GM12878 (cell line): ENCODE results near the gene CDH2. TPM values are rescaled to one million over a fixed set of nuclear protein-coding genes. Genes with fewer than 3 reads are reported as not detected.

ENCODE experiments used
- ATAC-seq: fragments of 200-7000 bp; cut with Tn5 transposase; 3 replicates; pipeline ENCODE4 v1.9.1; 2020; ENCODE audit warnings: mild to moderate bottlenecking, moderate library complexity
- BruUV-seq: library from RNA; stranded (reverse); fragments of 400-500 nt; replicated peaks from 2 replicates; lab custom pipeline; 2021; lab: Mats Ljungman, UMichigan
- CTCF ChIA-PET: fragments of 300-600 bp; sonication (Branson Sonifier 250); formaldehyde crosslinking; extraction: SDS; loops from one replicate; lab custom pipeline; 2021; ENCODE audit warnings: inconsistent platforms; lab: Yijun Ruan, JAX
- POLR2A ChIA-PET: fragments of 350-600 bp; formaldehyde crosslinking; extraction: SDS; loops from one replicate; lab custom pipeline; 2021; ENCODE audit warnings: inconsistent platforms; lab: Charles Lee
- RAD21 ChIA-PET: fragments of 300-600 bp; sonication (Branson Sonifier 250); formaldehyde crosslinking; loops from one replicate; lab custom pipeline; 2023; ENCODE audit warnings: antibody characterized with exemption; ENCODE audit not compliant: unreplicated experiment; lab: Charles Lee
- SMC1A ChIA-PET: fragments of 300-600 bp; sonication (Branson Sonifier 250); formaldehyde crosslinking; loops from one replicate; lab custom pipeline; 2023; ENCODE audit not compliant: unreplicated experiment, uncharacterized antibody; lab: Charles Lee
- DNase-seq: peaks from one replicate; pipeline ENCODE4 v3.0.0-alpha.2; 2011; ENCODE audit warnings: low read depth, low spot score
- FAIRE-seq: peaks from 3 replicates; lab custom pipeline; 2011; peaks lifted over from hg19 to GRCh38; lab: Jason Lieb, UNC
- H2AFZ ChIP-seq: 2 replicates; pipeline ENCODE4 v1.6.0; 2011; ENCODE audit warnings: low read depth, low read length, control low read depth; ENCODE audit not compliant: control insufficient read depth
- H3K27ac ChIP-seq: 2 replicates; pipeline ENCODE4 v1.5.1; 2011; ENCODE audit warnings: control low read depth; ENCODE audit not compliant: control insufficient read depth, insufficient read depth
- H3K27me3 ChIP-seq, 2 experiments: replicated peaks in 1 of 2; 2 replicates each; pipeline versions ENCODE4 v1.6.0 to v1.6.1; 2011; ENCODE audit warnings: low read length in 1 of 2; ENCODE audit not compliant: control insufficient read depth in 2 of 2, insufficient read depth in 2 of 2
- H3K36me3 ChIP-seq, 2 experiments: 2 replicates each; pipeline ENCODE4 v1.5.1; 2011; ENCODE audit warnings: low read length in 1 of 2; ENCODE audit not compliant: control insufficient read depth in 2 of 2, insufficient read depth in 2 of 2
- H3K4me1 ChIP-seq: 2 replicates; pipeline ENCODE4 v1.6.1; 2011; ENCODE audit warnings: mild to moderate bottlenecking, low read length, moderate library complexity, mixed read lengths; ENCODE audit not compliant: control insufficient read depth, insufficient read depth
- H3K4me2 ChIP-seq: 2 replicates; pipeline ENCODE4 v1.6.0; 2011; ENCODE audit warnings: control low read depth; ENCODE audit not compliant: control insufficient read depth, insufficient read depth
- H3K4me3 ChIP-seq: fragments of 200-600 bp; sonication (generic); 2 replicates; pipeline ENCODE4 v1.5.1; 2016
- H3K79me2 ChIP-seq: 2 replicates; pipeline ENCODE4 v1.6.0; 2011; ENCODE audit warnings: low read length; ENCODE audit not compliant: control insufficient read depth, insufficient read depth
- H3K9ac ChIP-seq: 2 replicates; pipeline ENCODE4 v1.8.0; 2011; ENCODE audit warnings: low read length, control low read depth, mixed read lengths; ENCODE audit not compliant: control insufficient read depth, insufficient read depth
- H3K9me3 ChIP-seq: replicated peaks from 3 replicates; pipeline ENCODE4 v1.5.1; 2011; ENCODE audit warnings: mild to moderate bottlenecking, low read length; ENCODE audit not compliant: control insufficient read depth, insufficient read depth
- H4K20me1 ChIP-seq: 2 replicates; pipeline ENCODE4 v1.6.0; 2011; ENCODE audit not compliant: control insufficient read depth, insufficient read depth
- CHD2 ChIP-seq: IDR thresholded peaks from 2 replicates; pipeline ENCODE4 v1.6.1; 2011; ENCODE audit warnings: low read depth, low read length, improper control_type of control experiment, borderline replicate concordance
- ETV6 ChIP-seq, 2 experiments: fragments of 450-650 bp in 1 of 2; IDR thresholded peaks in 1 of 2; conservative IDR thresholded peaks in 1 of 2; 2 replicates each; pipeline ENCODE4 v1.6.1; 2014; ENCODE audit warnings: antibody characterized with exemption in 1 of 2, borderline replicate concordance in 1 of 2, low read depth in 1 of 2, mild to moderate bottlenecking in 1 of 2, moderate library complexity in 1 of 2
- GABPA ChIP-seq: IDR thresholded peaks from 2 replicates; pipeline ENCODE4 v1.6.1; 2014; ENCODE audit warnings: antibody characterized with exemption, low read depth, mild to moderate bottlenecking, inconsistent platforms
- HDGF ChIP-seq: fragments of 450-650 bp; IDR thresholded peaks from 2 replicates; pipeline ENCODE4 v1.6.1; 2016; ENCODE audit warnings: antibody characterized with exemption
- LARP7 ChIP-seq: fragments of 450-650 bp; IDR thresholded peaks from 2 replicates; pipeline ENCODE4 v1.6.1; 2017; ENCODE audit warnings: mild to moderate bottlenecking
- NFXL1 ChIP-seq: fragments of 450-650 bp; IDR thresholded peaks from 2 replicates; pipeline ENCODE4 v1.6.1; 2017; ENCODE audit warnings: antibody characterized with exemption, mild to moderate bottlenecking, borderline replicate concordance
- SMARCA5 ChIP-seq: fragments of 450-650 bp; IDR thresholded peaks from 2 replicates; pipeline ENCODE4 v1.6.1; 2017; ENCODE audit warnings: mild to moderate bottlenecking
- SMC3 ChIP-seq: IDR thresholded peaks from 2 replicates; pipeline ENCODE4 v1.6.1; 2011; ENCODE audit warnings: low read length, improper control_type of control experiment, borderline replicate concordance
- TCF7 ChIP-seq: IDR thresholded peaks from 2 replicates; pipeline ENCODE4 v1.6.1; 2014; ENCODE audit warnings: antibody characterized with exemption, borderline replicate concordance
- YBX1 ChIP-seq: fragments of 450-650 bp; IDR thresholded peaks from 2 replicates; pipeline ENCODE4 v1.6.1; 2016; ENCODE audit warnings: antibody characterized with exemption
- ZSCAN29 ChIP-seq: fragments of 450-650 bp; IDR thresholded peaks from 2 replicates; pipeline ENCODE4 v1.6.1; 2017; ENCODE audit warnings: mild to moderate bottlenecking, moderate library complexity
- WGBS: methylation state at CpG from one replicate; pipeline ENCODE4 v1.1.6; 2016; ENCODE audit warnings: low lambda C conversion rate; ENCODE audit not compliant: insufficient replicate concordance, insufficient coverage; ENCODE audit errors: missing lambda C conversion rate; 5-methylcytosine and 5-hydroxymethylcytosine counted together
- in situ Hi-C: fragments of 300-500 bp; cut with MboI; formaldehyde crosslinking; loops from 9 replicates; pipeline ENCODE4 v1.14.3; 2018; ENCODE audit warnings: mixed read lengths
- intact Hi-C: fragments of 100-400 bp; cut with micrococcal nuclease; formaldehyde crosslinking; loops from one replicate; pipeline ENCODE4 v1.14.2; 2022; ENCODE audit not compliant: unreplicated experiment
- polyA plus RNA-seq, 11 experiments: library from polyadenylated mRNA; depleted of rRNA in 4 of 11; unstranded in 6 of 11; stranded (reverse) in 5 of 11; fragments of >200 nt; fragmentation: Nextera tagmentation in 4 of 11; fragmentation: Illumina TruSeq in 1 of 11; extraction: Ambion mirVana in 4 of 11; extraction: Trizol in 1 of 11; gene quantifications; 1 replicate in 1 of 11; 2 replicates in 10 of 11; pipeline versions ENCODE4 v1.2.1 to v1.2.3, GENCODE V29; 2011 to 2016; ENCODE audit warnings: inconsistent platforms in 2 of 11, missing spikeins in 2 of 11, low read depth in 1 of 11
- total RNA-seq, 4 experiments: library from RNA; depleted of rRNA in 3 of 4; stranded (reverse); fragments of >200 nt in 3 of 4; fragmentation: Illumina TruSeq in 1 of 4; extraction: Trizol in 1 of 4; gene quantifications; 2 replicates each; pipeline versions ENCODE4 v1.2.1 to v1.2.3, GENCODE V29; 2013 to 2021
- TF ChIP-seq, protein P1 (sequence below): fragments of 450-650 bp; IDR thresholded peaks from 2 replicates; pipeline ENCODE4 v1.6.1; 2014; ENCODE audit warnings: mild to moderate bottlenecking

Gene CDH2
- total and polyA plus RNA-seq, 10 of the 15 experiments (the other 5 are each of a cell fraction or from before 2014, with no cell fraction given): 0.01 to 0.25 (median 0.06) TPM; not detected in 4

DNA sequence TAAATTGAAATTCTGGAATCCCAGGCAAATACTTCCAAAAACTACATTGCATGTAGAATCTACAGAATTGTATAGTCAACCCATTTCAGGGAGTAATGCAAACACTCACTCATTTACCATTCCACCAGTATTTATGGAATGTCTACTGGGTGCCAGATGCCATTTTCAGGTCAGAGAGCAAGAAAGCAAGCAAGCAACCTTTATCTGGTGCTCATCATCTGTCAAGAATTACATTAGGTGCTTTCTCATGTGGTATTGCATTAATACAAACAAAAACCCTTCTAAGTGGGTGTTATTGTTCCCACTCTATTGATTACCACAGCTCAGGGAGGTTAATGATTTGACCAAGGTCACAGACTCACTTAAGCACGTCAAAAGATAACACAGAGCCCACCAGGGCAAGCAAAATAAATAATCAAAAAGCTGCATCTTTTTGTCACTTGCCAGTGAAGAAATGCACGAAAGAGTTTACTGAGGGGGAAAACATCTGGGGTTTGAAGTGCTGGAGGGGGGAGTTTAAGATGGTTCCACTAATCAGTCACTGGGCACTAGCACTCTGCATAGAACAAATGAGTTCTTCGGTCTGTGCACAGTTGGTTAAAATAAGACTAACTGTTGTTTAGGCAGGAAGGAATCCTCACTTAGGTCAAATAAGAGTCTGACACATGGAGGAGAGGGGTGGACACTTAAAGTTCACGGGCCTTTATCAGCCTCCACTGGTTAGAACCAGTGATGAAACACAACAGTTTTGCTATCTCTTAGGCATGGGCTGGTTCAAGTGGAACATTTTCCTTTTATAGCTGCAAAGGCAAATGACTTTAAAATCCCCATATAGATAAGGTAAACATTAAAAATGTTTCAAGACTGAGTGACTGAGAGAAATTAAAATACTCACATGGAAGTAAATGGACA lies 208.8 kb downstream of the CDH2 start:
- RAD21 ChIA-PET: no interaction called here
- Histone ChIP-seq H3K4me1 (no peaks in the 10 kb centered on the region), H3K9ac (no peak overlapping the region), H3K79me2 (no peaks in the 10 kb centered on the region), H2AFZ (no peak overlapping the region), H3K9me3 (no peaks in the 10 kb centered on the region), H3K27me3 (no peaks in the 10 kb centered on the region), H3K4me3 (no peak overlapping the region), H3K4me2 (no peak overlapping the region), H3K36me3 (no peaks in the 10 kb centered on the region), H4K20me1 (no peaks in the 10 kb centered on the region), H3K27ac (no peak overlapping the region)
- WGBS: 20% methylated on average over 4 of the region's 4 CpGs
- CTCF ChIA-PET: no interaction called here
- BruUV-seq: no TSS peak
- DNase-seq (no peak), ATAC-seq (no peak), FAIRE-seq (no peak)
- POLR2A ChIA-PET: no interaction called here
- TF ChIP-seq TCF7: no peak
- SMC1A ChIA-PET: interaction anchor here (0.6 kb wide), 1 partner anchor 1018 kb away, joined by 3 read pairs; no protein-coding TSS in a partner anchor
- intact Hi-C loops: no loop called here
- in situ Hi-C loops: no loop called here

DNA sequence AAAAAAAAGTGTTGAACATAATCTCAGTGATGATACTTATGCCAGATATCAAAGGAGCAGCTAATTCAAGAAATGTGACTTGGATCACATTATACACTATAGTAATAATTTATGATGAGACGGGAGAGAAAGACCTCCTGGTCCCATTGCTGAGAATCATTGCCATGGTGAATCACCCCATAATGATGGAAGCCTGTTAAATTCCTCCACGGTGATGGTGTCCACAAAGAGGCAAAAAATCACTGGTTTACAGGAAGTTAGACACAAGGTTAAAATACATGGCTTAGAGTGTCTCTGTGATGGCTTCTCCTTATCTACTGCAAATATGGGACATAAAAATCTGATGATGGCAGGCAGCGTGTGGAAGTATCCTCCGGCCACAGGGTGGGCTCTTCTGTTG lies 210.0 kb downstream of the CDH2 start:
- Histone ChIP-seq H3K27ac (no peak overlapping the region), H3K4me1 (no peaks in the 10 kb centered on the region), H3K27me3 (no peaks in the 10 kb centered on the region), H2AFZ (no peak overlapping the region), H3K36me3 (no peaks in the 10 kb centered on the region), H3K4me3 (no peak overlapping the region), H3K9ac (no peak overlapping the region), H3K4me2 (no peak overlapping the region), H4K20me1 (no peaks in the 10 kb centered on the region), H3K79me2 (no peaks in the 10 kb centered on the region), H3K9me3 (no peaks in the 10 kb centered on the region)
- ATAC-seq: no peak
- ChIA-PET RAD21 (no interaction called here), POLR2A (no interaction called here), SMC1A (no interaction called here), CTCF (no interaction called here)
- no peak for FAIRE-seq
- 24% methylated on average over 4 of the region's 4 CpGs for WGBS
- intact Hi-C loops (no loop called here), in situ Hi-C loops (no loop called here)
- no peak for DNase-seq
- BruUV-seq: no TSS peak
- TF ChIP-seq ETV6 (conservative IDR thresholded peaks at IDR 0.05 in 1 of 2, IDR thresholded peaks at IDR 0.05 in 1 of 2; ENCODE audit: borderline replicate concordance in 1 of 2, low read depth in 1 of 2) (no peak), CHD2 (no peak), SMARCA5 (no peak), LARP7 (no peak), SMC3 (no peak), HDGF (no peak), GABPA (no peak), YBX1 (no peak), ZSCAN29 (no peak), NFXL1 (no peak)
- TF ChIP-seq, protein P1, sequence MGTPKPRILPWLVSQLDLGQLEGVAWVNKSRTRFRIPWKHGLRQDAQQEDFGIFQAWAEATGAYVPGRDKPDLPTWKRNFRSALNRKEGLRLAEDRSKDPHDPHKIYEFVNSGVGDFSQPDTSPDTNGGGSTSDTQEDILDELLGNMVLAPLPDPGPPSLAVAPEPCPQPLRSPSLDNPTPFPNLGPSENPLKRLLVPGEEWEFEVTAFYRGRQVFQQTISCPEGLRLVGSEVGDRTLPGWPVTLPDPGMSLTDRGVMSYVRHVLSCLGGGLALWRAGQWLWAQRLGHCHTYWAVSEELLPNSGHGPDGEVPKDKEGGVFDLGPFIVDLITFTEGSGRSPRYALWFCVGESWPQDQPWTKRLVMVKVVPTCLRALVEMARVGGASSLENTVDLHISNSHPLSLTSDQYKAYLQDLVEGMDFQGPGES: no peak
